Measurements from ENCODE around the gene LYZL4.

Gene LYZL4

DNA sequence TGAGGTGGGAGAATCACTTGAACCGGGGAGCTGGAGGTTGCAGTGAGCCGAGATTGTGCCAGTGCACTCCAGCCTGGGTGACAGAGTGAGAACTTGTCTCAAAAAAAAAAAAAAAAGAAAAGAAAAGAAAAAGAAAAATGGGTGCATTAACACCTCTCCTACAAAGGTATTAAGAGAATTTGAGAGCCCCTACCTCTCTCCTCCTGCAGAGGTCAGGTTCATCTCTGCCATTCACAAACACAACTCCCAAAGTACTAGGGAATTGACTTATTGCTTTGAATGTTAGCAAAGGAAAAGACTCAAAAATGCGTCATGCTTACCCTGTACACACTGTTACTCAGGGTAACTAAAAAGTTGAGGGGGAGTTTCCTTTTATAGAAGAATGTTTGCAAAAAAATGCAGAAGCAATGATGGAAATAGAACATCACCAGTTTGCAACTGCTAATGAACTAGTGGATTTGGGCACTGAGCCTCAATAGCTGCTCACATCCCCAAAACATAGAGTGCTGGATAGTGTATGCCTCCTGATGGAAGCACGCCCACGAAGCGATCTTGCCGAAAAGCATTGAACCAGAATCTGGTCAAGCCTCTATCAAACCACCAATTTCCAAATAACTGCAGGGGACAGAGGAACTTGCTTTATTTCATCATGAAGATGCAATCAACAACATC is 15.5 kb upstream of the LYZL4 start:
- DNase-seq (ENCODE audit: low read depth, low spot score), result no peak

GRCh38 chr3:42424911-42425310 is 14.5 kb upstream of the LYZL4 start:
- no peak for DNase-seq (ENCODE audit: low read depth, low spot score)

DNA sequence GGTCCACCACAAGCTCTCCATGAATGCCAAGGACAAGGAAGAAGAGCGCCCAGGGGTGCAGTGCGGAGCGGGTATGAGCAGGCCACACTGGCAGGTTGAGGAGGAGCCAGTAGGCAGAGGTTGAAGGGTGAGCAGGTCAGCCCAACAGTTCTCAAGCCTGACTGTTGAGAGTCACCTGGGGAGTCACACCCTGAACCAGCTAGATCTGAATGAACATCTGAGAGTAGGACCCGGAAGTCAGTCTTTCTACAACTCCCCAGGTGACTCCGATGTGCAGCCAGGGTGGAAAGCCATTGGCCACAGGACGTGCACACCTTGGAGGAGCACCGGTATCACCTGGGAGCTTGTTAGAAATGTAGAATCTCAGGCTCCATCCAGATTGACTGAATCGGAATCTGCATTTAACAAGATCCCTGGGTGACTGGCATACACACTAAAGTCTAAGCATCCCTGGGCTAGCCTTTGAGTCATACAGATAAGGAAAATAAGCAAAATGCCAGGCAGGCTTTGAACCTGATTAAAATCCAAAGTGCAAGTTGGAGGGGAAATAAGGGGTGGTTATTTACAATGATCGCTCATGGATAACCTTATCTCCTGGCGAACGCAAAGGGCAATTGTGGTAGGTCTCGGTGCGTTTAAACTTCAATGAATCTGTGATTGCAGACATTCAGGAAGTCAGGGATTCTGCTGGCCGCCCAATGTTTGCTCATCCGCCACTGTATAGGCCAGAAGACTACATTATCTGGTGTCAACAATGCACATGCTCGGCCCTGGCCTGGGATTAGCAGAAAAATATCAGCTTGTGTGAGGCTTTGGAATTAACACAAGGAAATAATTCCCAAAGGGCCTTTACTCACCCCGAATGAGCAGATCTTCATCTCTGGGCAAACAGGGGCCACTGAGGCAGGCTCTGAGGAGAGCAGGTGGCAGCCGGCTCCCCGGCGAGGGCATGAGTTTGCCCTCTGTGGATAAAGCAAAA is 11.7 kb upstream of the LYZL4 start:
- DNase-seq (ENCODE audit: low read depth, low spot score), result no peak

DNA sequence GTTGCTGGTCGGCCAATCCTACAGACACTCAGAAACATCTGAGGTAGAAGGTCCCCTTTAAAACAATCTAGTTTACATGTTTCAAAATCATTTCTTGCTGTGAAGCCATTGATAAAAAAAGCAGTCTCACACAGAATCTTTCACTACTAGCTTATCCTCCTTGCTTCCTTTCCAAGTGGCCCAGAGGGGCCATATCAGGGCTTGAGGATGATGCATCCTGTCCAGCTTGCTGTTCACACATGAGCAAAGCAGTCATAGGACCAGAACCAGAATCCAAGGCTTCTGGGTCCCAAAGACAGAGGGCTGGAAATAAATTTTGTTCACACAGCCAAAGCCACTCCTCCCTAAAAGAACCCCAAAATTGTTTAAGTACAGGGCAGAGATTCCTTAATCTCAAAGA is 9.2 kb upstream of the LYZL4 start:
- no peak for DNase-seq (ENCODE audit: low read depth, low spot score)

GRCh38 chr3:42412526-42413155 is 2.2 kb upstream of the LYZL4 start:
- DNase-seq (ENCODE audit: low read depth, low spot score), result no peak

- no peak for DNase-seq (ENCODE audit: low read depth, low spot score)
These were observed 1.0 kb upstream of the LYZL4 start for GRCh38 chr3:42411429-42411828.

DNA sequence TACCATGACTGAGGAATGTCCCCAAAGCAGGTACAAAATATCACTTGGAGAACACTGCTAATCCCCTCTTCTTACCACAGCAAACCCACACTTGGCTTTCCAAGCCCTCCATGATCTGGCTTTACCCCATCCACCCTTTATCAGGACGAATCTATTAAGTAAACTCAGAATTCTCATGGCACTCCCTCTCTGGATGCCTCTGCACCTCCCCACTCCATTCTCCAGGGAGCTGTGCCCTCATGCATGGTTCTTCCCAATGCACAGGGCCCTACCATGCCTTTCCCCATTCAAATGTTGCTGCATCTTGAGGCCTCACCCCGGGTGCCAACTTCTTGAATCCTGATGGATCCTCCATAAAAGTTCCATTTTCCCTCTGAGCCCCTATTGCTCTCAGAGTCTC is 2.3 kb downstream of the LYZL4 start:
- no peak for DNase-seq (ENCODE audit: low read depth, low spot score)

DNA sequence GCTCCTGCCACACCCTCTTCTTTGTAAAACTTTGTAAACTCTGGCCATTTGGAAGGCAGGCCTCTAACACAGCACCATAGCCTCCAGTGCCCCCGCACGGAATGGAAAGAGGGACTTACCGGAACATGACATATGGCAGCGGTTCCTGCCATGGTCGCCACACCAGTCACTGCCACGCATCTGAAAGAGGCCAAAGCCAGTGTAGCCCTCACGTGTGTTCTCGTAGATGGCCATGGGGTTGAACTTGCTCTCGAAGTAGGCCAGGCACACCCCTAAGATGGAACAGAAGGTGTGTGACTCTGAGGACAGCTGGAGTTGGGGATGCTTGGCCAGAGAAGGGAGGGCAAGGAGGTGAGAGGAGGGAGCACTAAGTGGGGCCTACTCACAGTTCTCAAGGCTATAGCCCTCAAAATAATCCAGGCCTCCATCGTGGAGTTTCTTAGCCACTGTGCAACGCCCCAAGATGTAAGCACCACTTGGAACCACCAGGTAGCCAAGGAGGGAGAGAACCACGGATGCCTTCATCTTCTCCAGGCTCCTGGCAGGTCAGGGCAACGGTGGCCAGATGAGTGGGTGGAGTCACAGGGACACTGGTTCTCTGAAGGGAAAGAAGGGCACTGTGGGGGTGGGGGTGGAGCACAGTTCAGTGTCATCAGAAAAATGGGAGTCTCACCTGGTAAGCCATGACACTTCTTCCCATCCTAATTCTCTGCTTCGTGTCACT is 3.5 kb downstream of the LYZL4 start:
- no peak for DNase-seq (ENCODE audit: low read depth, low spot score)

GRCh38 chr3:42405857-42406256 is 4.6 kb downstream of the LYZL4 start:
- DNase-seq (ENCODE audit: low read depth, low spot score), result no peak

GRCh38 chr3:42403737-42404136 is 6.7 kb downstream of the LYZL4 start:
- DNase-seq (ENCODE audit: low read depth, low spot score), result no peak

DNA sequence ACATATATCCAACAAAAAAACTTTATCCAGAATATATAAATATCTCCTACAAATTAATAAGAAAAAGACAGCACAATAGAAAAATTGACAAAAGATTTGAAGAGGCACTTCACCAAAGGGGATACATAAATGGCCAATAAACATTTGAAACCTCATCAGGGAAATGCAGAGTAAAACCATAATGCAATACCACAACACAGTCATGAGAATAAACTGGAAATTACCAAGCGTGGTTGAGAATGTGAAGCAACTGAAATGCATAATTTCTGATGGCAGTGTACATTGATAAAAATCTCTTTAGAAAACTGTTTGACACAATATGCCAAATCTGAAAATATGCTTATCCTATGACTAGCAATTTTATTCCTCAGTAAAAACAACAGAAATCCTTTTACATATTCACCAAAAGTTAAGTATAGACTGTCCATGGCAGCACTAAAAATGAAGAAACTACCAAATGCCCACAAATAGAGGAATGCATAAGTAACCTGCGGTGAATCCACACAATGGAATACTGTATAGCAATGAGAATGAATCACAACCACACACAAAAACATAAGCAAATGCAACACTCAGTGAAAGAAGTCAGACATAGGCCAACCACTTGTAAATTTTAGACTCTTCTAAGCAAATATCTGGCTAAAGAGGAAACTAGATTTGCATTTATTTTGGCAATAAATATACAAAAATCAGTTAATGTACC is 7.9 kb downstream of the LYZL4 start:
- no peak for DNase-seq (ENCODE audit: low read depth, low spot score)

DNA sequence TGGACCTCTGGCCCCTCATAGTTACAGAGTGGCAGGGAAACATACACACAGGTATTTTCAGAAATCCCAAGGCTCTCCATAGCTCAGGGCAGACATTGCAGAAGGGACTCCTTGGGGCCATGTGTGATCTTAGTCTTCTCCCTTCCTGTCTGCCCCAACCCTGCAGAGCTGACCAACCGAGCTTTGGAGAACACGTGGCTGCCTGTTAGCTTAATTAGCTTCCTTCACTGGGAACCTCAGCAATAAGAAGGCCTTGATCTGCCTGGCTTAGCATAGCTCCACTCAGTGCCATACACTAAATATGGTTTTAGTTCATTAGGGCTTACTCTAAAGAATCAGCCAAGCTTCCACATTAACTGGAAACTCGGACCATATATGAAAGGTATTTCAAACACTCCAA is 12.3 kb downstream of the LYZL4 start:
- DNase-seq (ENCODE audit: low read depth, low spot score), result no peak

- no peak for DNase-seq (ENCODE audit: low read depth, low spot score)
These were observed 12.8 kb downstream of the LYZL4 start for GRCh38 chr3:42397644-42398043.

GRCh38 chr3:42394579-42395288 is 15.7 kb downstream of the LYZL4 start:
- no peak for DNase-seq (ENCODE audit: low read depth, low spot score)

DNA sequence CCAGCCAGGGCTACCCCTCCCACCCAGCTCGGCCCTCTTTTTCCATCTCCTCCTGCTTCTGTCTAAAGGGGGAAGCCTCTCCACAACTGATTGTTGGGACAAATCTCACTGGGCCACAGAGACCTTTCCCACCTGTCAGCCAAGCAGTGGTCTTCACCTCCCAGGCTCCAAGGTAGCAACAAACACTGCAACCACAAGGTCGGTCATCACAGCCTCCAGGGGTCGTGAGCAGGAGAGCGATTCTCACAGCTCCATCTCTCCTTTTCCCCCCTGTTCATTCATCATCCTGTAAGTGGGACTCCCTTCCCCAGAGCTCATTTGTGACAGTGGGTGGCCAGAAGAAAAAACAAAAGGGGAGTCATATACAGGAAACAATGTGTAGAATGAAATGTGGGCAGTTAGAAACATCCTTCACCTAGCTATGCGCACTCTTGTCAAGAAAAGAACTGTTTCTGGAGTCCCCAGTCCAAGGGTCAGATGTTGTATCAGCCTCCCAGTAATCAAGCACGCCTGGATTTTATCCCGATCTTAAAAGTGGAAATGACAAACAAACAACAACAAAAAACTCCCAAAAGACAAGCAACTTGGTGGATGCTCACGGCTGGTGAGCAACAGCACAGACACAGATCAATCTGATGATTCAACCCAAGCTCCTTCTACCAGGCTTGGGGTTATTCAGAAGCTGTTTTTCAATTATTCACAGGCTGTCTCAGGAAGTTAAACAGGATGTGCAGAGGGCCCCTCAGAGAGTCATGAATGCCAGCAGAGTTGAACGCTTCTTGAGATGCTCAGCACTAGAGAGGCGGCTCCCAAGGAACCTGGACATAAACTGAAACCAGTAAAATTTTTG is 22.4 kb downstream of the LYZL4 start:
- DNase-seq (ENCODE audit: low read depth, low spot score), result no peak

DNA sequence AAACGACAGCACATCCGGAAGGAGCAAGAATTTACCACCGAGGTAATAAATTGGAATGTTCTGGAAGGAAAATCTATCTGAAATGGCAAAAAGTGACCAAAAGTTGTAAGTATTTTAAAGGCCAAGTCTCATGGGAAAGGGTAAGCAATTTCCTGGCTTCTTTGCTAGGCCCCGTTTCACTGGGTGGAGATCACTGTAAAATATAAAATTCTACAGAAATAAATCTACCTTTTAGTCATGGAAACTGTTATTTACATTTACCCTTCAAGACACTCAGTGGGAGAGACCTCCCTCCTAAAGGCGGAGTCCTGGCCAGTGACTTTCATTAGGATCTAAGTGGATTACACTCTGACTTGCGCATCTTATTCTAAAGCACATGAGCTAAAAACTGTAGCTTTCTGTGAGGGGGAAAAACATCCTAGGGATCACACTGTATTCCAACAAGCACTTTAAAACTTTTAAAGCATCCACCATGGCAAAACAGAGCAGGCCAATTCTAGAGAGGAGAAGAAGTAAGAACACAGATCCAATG is 28.8 kb downstream of the LYZL4 start:
- no peak for DNase-seq (ENCODE audit: low read depth, low spot score)

DNA sequence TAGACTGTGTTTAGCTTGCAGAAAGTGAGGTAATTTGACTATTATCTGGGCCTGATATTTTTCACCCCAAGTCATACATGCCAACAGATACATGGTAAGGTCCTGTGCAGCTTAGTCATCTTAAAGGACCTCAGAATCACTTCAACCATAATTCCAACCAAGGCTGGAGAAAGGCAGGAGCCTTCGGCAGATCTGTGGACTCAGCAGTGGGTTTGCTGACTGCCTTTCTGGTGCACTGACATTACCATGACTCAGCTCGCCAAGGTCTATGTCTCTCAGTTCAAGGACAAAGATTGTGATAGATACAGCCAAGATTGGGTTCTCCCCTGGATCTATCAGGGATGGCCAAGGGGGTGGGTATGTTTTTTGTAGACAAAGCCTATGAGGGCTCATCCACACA is 32.7 kb downstream of the LYZL4 start:
- DNase-seq (ENCODE audit: low read depth, low spot score), result no peak

DNA sequence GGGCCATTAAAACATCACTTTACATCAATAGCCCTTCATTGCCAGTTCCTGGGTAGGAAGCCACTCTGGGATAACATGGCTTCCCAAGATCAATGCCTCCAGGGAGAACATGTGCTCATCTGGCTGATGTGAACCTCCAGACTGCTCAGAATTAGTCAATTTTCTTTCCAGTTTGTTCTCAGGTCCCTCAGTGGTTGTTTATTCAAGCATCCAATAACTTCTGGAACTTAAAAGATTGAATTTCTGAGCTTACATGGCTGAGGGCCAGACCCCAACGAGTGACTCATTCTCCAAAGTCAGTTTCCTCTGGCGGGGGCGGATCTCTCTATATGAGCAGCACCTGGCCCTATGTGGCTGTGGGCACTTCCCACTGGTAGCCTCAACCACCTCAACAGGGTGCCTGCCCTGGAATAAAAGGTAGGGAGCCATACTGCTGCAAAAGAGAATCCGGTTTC is 34.0 kb downstream of the LYZL4 start:
- no peak for DNase-seq (ENCODE audit: low read depth, low spot score)

GRCh38 chr3:42375121-42375800 is 35.1 kb downstream of the LYZL4 start:
- DNase-seq (ENCODE audit: low read depth, low spot score), result no peak
